Left renal pelvis (tissue), 4 donors: ENCODE measurements around the gene FEM1B. TPM values are rescaled to one million over a fixed set of nuclear protein-coding genes. Genes with fewer than 3 reads are reported as not detected.

Source experiments
- DNase-seq, 4 donors: peaks; one replicate each; pipeline ENCODE4 v3.0.0-alpha.2; 2013; ENCODE audit warnings: low read depth in 4 of 4, low spot score in 3 of 4
- polyA plus RNA-seq, 4 donors: library from polyadenylated mRNA; unstranded; fragments of 120-200 nt; gene quantifications; one replicate each; pipeline ENCODE4 v1.2.1, GENCODE V29; 2013; ENCODE audit not compliant: insufficient read length in 4 of 4

The FEM1B gene
- polyA plus RNA-seq, 4 donors = 53.4 to 69.8 (median 58.3) TPM

- no peak for DNase-seq
These were observed 26.3 kb downstream of the FEM1B start for GRCh38 chr15:68303560-68304436.

- no peak for DNase-seq
These were observed 27.2 kb downstream of the FEM1B start for GRCh38 chr15:68304589-68305337.

GRCh38 chr15:68305420-68305871, 27.9 kb downstream of the FEM1B start:
- no peak for DNase-seq

GRCh38 chr15:68307131-68307928, 29.8 kb downstream of the FEM1B start:
- DNase-seq = no peak

GRCh38 chr15:68309024-68309423, 31.5 kb downstream of the FEM1B start:
- DNase-seq = no peak

GRCh38 chr15:68310178-68310803, 32.7 kb downstream of the FEM1B start:
- DNase-seq = no peak

GRCh38 chr15:68310804-68311463, 33.4 kb downstream of the FEM1B start:
- DNase-seq = no peak

GRCh38 chr15:68311464-68311835, 33.9 kb downstream of the FEM1B start:
- DNase-seq = no peak

GRCh38 chr15:68311859-68312557, 34.5 kb downstream of the FEM1B start:
- DNase-seq = no peak

GRCh38 chr15:68312701-68313204, 35.2 kb downstream of the FEM1B start:
- no peak for DNase-seq

GRCh38 chr15:68313501-68314410, 36.2 kb downstream of the FEM1B start:
- no peak for DNase-seq

- DNase-seq = no peak
These were observed 37.0 kb downstream of the FEM1B start for GRCh38 chr15:68314563-68314962.

- no peak for DNase-seq
These were observed 37.5 kb downstream of the FEM1B start for GRCh38 chr15:68315035-68315434.

- DNase-seq = no peak
These were observed 38.0 kb downstream of the FEM1B start for GRCh38 chr15:68315495-68316031.

- DNase-seq = no peak
These were observed 38.7 kb downstream of the FEM1B start for GRCh38 chr15:68316061-68316804.

GRCh38 chr15:68317281-68318007, 39.9 kb downstream of the FEM1B start:
- no peak for DNase-seq
